SK-N-SH treated with all-trans-retinoic acid at 6 μM for 48 hours (cell line): ENCODE data around the gene STAG1.
"Not testable (repeated sequence)": the region's sequence is repeated elsewhere in the genome, so short reads cannot be mapped to it uniquely, and the experiment has no call there.

Experiments used
- ATAC-seq: fragments of 200-7000 bp; cut with Tn5 transposase; 3 replicates; pipeline ENCODE4 v1.9.1; 2020; ENCODE audit warnings: mild to moderate bottlenecking, moderate library complexity
- ARNTL ChIP-seq: fragments of 450-650 bp; formaldehyde crosslinking; IDR thresholded peaks from 2 replicates; pipeline ENCODE4 v1.5.0; 2020; ENCODE audit warnings: low read depth, mild to moderate bottlenecking, moderate library complexity, borderline replicate concordance
- BACH2 ChIP-seq: fragments of 250-450 bp; sonication (Bioruptor Pico); IDR thresholded peaks from 2 replicates; pipeline ENCODE4 v1.9.0; 2021; ENCODE audit warnings: mild to moderate bottlenecking, borderline replicate concordance
- CSDC2 ChIP-seq: fragments of 250-450 bp; sonication (Bioruptor Pico); IDR thresholded peaks from 2 replicates; pipeline ENCODE4 v1.5.0; 2020; ENCODE audit warnings: mild to moderate bottlenecking, moderate library complexity
- CSRNP3 ChIP-seq: fragments of 250-450 bp; sonication (Bioruptor Pico); IDR thresholded peaks from 2 replicates; pipeline ENCODE4 v1.5.1; 2021; ENCODE audit warnings: mild to moderate bottlenecking, moderate library complexity
- ESRRG ChIP-seq: fragments of 250-450 bp; sonication (Bioruptor Pico); IDR thresholded peaks from 2 replicates; pipeline ENCODE4 v1.6.1; 2021; ENCODE audit warnings: mild to moderate bottlenecking
- GLIS3 ChIP-seq: fragments of 250-450 bp; sonication (Bioruptor Pico); IDR thresholded peaks from 2 replicates; pipeline ENCODE4 v1.5.0; 2020; ENCODE audit warnings: mild to moderate bottlenecking, moderate library complexity
- ISL1 ChIP-seq: fragments of 250-450 bp; sonication (Bioruptor Pico); IDR thresholded peaks from 2 replicates; pipeline ENCODE4 v2.1.2; 2022; ENCODE audit warnings: mild to moderate bottlenecking, moderate library complexity
- OSR1 ChIP-seq: fragments of 250-450 bp; sonication (Bioruptor Pico); IDR thresholded peaks from 2 replicates; pipeline ENCODE4 v1.8.0; 2022; ENCODE audit warnings: moderate library complexity, mild to moderate bottlenecking, inconsistent platforms
- PATZ1 ChIP-seq: fragments of 250-450 bp; sonication (Bioruptor Pico); IDR thresholded peaks from 2 replicates; pipeline ENCODE4 v1.8.0; 2020; ENCODE audit warnings: mild to moderate bottlenecking, moderate library complexity, borderline replicate concordance
- PPARA ChIP-seq: fragments of 250-450 bp; sonication (Bioruptor Pico); IDR thresholded peaks from 2 replicates; pipeline ENCODE4 v1.5.0; 2020; ENCODE audit warnings: mild to moderate bottlenecking, borderline replicate concordance
- SNAI2 ChIP-seq: fragments of 250-450 bp; sonication (Bioruptor Pico); IDR thresholded peaks from 2 replicates; pipeline ENCODE4 v1.5.0; 2020; ENCODE audit warnings: mild to moderate bottlenecking, moderate library complexity
- TCF4 ChIP-seq: fragments of 250-450 bp; sonication (Bioruptor Pico); IDR thresholded peaks from 2 replicates; pipeline ENCODE4 v1.8.0; 2021; ENCODE audit warnings: mild to moderate bottlenecking, moderate library complexity, borderline replicate concordance
- TSHZ2 ChIP-seq: fragments of 250-450 bp; sonication (Bioruptor Pico); IDR thresholded peaks from 2 replicates; pipeline ENCODE4 v1.5.0; 2020; ENCODE audit warnings: mild to moderate bottlenecking, moderate library complexity
- ZC3H10 ChIP-seq: fragments of 250-450 bp; sonication (Bioruptor Pico); IDR thresholded peaks from 2 replicates; pipeline ENCODE4 v1.5.1; 2021; ENCODE audit warnings: mild to moderate bottlenecking, moderate library complexity
- ZFP3 ChIP-seq: fragments of 250-450 bp; sonication (Bioruptor Pico); IDR thresholded peaks from 2 replicates; pipeline ENCODE4 v1.5.0; 2020; ENCODE audit warnings: mild to moderate bottlenecking, moderate library complexity
- ZFP30 ChIP-seq: fragments of 450-650 bp; formaldehyde crosslinking; IDR thresholded peaks from 2 replicates; pipeline ENCODE4 v1.5.0; 2022; ENCODE audit warnings: mild to moderate bottlenecking, moderate library complexity
- ZNF565 ChIP-seq: fragments of 450-650 bp; formaldehyde crosslinking; conservative IDR thresholded peaks from 2 replicates; pipeline ENCODE4 v1.5.0; 2020; ENCODE audit warnings: low read depth, mild to moderate bottlenecking, moderate library complexity
- ZNF70 ChIP-seq: fragments of 450-650 bp; formaldehyde crosslinking; IDR thresholded peaks from 2 replicates; pipeline ENCODE4 v1.5.0; 2020; ENCODE audit warnings: mild to moderate bottlenecking, moderate library complexity
- ZNF8 ChIP-seq: fragments of 450-650 bp; formaldehyde crosslinking; IDR thresholded peaks from 2 replicates; pipeline ENCODE4 v1.5.0; 2020; ENCODE audit warnings: mild to moderate bottlenecking, moderate library complexity
- TF ChIP-seq, protein P1 (sequence below): fragments of 250-450 bp; sonication (Bioruptor Pico); IDR thresholded peaks from 2 replicates; pipeline ENCODE4 v1.5.1; 2020; ENCODE audit warnings: low read depth, mild to moderate bottlenecking, moderate library complexity
- TF ChIP-seq, protein P2 (sequence below): fragments of 250-450 bp; sonication (Bioruptor Pico); IDR thresholded peaks from 2 replicates; pipeline ENCODE4 v1.8.0; 2021; ENCODE audit warnings: low read depth, mild to moderate bottlenecking, moderate library complexity, borderline replicate concordance

The STAG1 gene

DNA sequence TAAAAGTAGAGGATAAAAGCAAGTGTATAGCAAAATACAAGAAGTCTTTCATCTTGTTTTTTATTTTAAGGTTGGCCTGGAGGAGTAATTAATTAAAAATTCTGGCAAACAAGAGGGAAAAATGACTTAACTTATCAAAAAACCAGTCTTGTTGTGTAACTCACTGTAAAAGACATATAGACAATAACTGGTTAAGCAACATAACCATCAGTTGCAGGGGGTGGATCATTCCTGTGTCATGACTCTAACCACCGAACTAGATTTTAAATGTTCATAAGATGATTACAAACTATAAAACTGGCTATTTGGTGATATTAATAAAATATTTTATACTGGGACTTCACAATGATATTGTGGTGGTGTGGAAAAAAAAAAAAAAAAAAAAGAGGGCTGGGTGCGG, 130.6 kb downstream of the STAG1 start:
- no peak for ATAC-seq
- TF ChIP-seq ZC3H10 (CRISPR knock-in tag) (no peak), ESRRG (CRISPR knock-in tag) (no peak), ZNF565 (no peak), ARNTL (no peak), ZNF8 (CRISPR knock-in tag) (no peak), ZFP3 (no peak)
- TF ChIP-seq, all 23 proteins: peak for 0

DNA sequence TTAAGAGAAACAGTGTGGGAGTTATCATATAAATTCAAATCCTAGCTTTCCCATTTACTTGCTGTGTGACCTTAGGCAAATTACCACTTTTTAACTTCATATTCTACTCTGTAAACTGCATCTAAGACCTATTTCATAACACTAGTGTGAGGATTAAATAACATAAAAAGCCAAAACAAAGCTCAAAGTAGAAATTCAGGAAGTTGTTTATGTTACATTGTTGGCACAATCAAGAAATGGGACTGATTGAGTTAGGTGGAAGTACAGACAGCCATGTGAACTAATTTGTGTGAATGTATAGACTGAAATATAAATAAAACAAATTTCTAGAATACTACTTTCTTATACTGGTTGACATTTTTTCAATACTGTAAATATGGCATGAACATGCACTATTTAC, 131.7 kb downstream of the STAG1 start:
- no peak for ATAC-seq
- TF ChIP-seq CSDC2 (CRISPR knock-in tag) (no peak), OSR1 (CRISPR knock-in tag) (no peak), PPARA (CRISPR knock-in tag) (no peak), ZC3H10 (CRISPR knock-in tag) (no peak), ZNF70 (CRISPR knock-in tag) (no peak), CSRNP3 (no peak), BACH2 (CRISPR knock-in tag) (no peak), SNAI2 (CRISPR knock-in tag) (no peak), GLIS3 (CRISPR knock-in tag) (no peak), TCF4 (CRISPR knock-in tag) (no peak), ZFP3 (no peak), ISL1 (CRISPR knock-in tag) (no peak), TSHZ2 (no peak), ZFP30 (CRISPR knock-in tag) (no peak), ZNF8 (CRISPR knock-in tag) (no peak), ESRRG (CRISPR knock-in tag) (no peak)
- TF ChIP-seq, protein P1, sequence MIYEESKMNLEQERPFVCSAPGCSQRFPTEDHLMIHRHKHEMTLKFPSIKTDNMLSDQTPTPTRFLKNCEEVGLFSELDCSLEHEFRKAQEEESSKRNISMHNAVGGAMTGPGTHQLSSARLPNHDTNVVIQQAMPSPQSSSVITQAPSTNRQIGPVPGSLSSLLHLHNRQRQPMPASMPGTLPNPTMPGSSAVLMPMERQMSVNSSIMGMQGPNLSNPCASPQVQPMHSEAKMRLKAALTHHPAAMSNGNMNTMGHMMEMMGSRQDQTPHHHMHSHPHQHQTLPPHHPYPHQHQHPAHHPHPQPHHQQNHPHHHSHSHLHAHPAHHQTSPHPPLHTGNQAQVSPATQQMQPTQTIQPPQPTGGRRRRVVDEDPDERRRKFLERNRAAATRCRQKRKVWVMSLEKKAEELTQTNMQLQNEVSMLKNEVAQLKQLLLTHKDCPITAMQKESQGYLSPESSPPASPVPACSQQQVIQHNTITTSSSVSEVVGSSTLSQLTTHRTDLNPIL (CRISPR knock-in tag) = no peak

DNA sequence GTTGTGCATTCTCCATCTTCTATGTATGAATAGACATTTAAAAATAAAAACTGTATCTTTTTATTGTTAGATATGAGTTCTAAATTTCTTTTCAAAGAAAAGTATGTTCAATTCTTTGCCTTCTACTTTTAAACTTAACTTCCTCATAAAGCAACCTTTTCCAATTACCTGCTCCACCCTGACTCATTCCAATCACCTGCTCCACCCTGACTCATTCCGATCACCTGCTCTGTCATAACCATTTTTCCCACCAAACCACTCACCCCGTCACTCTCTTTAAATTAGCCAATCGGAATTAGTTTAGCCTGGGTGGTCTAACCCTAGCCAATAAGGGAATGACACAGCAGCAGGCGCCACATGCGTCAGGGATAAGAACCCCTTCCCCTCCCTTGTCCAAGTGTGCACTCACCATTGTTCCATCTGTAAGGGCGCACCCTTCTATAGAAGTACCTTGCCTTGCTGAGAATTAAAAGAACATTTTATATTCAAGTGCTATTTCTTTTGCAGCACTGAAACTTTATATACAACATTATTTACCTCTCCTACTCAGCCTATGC, 134.1 kb downstream of the STAG1 start:
- not testable (repeated sequence) for ATAC-seq

DNA sequence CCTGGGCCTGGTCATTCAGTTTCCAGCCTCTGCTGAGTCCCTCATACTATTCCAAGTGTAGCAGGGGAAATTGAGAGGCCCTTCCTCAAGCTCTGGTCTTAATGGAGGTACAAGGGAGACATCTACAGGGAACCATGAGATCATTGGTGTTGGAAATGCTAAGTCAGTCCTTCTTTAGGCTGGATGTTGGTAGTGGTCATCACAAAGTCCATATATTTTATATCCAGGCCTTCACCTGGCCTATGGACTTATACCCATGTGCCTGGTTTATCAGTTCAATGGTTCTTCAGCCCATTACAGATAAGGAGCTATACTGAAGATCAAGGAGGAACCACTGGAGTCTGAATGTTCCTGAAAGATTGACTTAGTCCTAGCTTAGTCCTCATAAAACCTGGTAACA, 135.0 kb downstream of the STAG1 start:
- TF ChIP-seq ISL1 (CRISPR knock-in tag) (no peak), PPARA (CRISPR knock-in tag) (no peak), ZNF565 (no peak), ESRRG (CRISPR knock-in tag) (no peak), TCF4 (CRISPR knock-in tag) (no peak), SNAI2 (CRISPR knock-in tag) (no peak), ARNTL (no peak), PATZ1 (no peak), ZFP3 (no peak)
- TF ChIP-seq, protein P1 (CRISPR knock-in tag) = no peak
- TF ChIP-seq, protein P2, sequence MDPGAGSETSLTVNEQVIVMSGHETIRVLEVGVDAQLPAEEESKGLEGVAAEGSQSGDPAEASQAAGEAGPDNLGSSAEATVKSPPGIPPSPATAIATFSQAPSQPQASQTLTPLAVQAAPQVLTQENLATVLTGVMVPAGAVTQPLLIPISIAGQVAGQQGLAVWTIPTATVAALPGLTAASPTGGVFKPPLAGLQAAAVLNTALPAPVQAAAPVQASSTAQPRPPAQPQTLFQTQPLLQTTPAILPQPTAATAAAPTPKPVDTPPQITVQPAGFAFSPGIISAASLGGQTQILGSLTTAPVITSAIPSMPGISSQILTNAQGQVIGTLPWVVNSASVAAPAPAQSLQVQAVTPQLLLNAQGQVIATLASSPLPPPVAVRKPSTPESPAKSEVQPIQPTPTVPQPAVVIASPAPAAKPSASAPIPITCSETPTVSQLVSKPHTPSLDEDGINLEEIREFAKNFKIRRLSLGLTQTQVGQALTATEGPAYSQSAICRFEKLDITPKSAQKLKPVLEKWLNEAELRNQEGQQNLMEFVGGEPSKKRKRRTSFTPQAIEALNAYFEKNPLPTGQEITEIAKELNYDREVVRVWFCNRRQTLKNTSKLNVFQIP = no peak
- no peak; the same call in 2 of the 3 replicates for ATAC-seq
